ENCODE data around the gene ZNF334. TPM values are rescaled to one million over a fixed set of nuclear protein-coding genes. Genes with fewer than 3 reads are reported as not detected.

ZNF334 gene
- total and polyA plus RNA-seq, 12 donors: 0.64 to 3.0 (median 1.6) TPM

- intact Hi-C loops (cut with DNase I): loop anchor here in 1 of 10 donors (5.0 kb wide), 1 partner anchor 127 kb away; no protein-coding TSS in a partner anchor
- no peak for DNase-seq
- WGBS, 2 donors: 76 to 77% methylated on average over 4 of the region's 4 CpGs
- no peak overlapping the region for H3K27ac ChIP-seq
- H3K4me3 ChIP-seq: no peak overlapping the region
- ATAC-seq: no peak
- peaks cover 0 to 28% (median 0%) of the 10 kb centered on the region in 9 donors for H3K4me1 ChIP-seq
- peaks cover 0 to under 1% (median 0%) of the 10 kb centered on the region in 7 donors for H3K27me3 ChIP-seq
- H3K9me3 ChIP-seq: no peaks in the 10 kb centered on the region
- H3K36me3 ChIP-seq: no peaks in the 10 kb centered on the region
- TF ChIP-seq CTCF (IDR thresholded peaks at IDR 0.05): no peak
Observed at GRCh38 chr20:46555370-46555956, 42.1 kb upstream of the ZNF334 start.

- intact Hi-C loops (cut with DNase I): loop anchor here in 1 of 10 donors (5.0 kb wide), 1 partner anchor 127 kb away; no protein-coding TSS in a partner anchor
- H3K4me3 ChIP-seq: no peak overlapping the region
- no peak for TF ChIP-seq CTCF (IDR thresholded peaks at IDR 0.05)
- WGBS, 2 donors: 72 to 83% methylated on average over 3 of the region's 3 CpGs
- no peaks in the 10 kb centered on the region for H3K9me3 ChIP-seq
- H3K36me3 ChIP-seq: no peaks in the 10 kb centered on the region
- H3K4me1 ChIP-seq: peaks cover 0 to 29% (median 0%) of the 10 kb centered on the region in 9 donors
- no peak for ATAC-seq
- H3K27ac ChIP-seq: no peak overlapping the region
- H3K27me3 ChIP-seq: peaks cover 0 to 6% (median 0%) of the 10 kb centered on the region in 7 donors
- DNase-seq: no peak
Observed at GRCh38 chr20:46554828-46555227, 41.5 kb upstream of the ZNF334 start.

GRCh38 chr20:46553926-46554325 is 40.6 kb upstream of the ZNF334 start:
- 93% methylated on average over 3 of the region's 3 CpGs for WGBS, 2 donors
- no peaks in the 10 kb centered on the region for H3K9me3 ChIP-seq
- DNase-seq: no peak
- no peak overlapping the region for H3K27ac ChIP-seq
- intact Hi-C loops (cut with DNase I): no loop called here
- TF ChIP-seq CTCF (IDR thresholded peaks at IDR 0.05): no peak
- H3K4me1 ChIP-seq: peaks cover 0 to 26% (median 0%) of the 10 kb centered on the region in 9 donors
- H3K4me3 ChIP-seq: no peak overlapping the region
- no peak for ATAC-seq
- peaks cover 0 to 9% (median 0%) of the 10 kb centered on the region in 7 donors for H3K27me3 ChIP-seq
- no peaks in the 10 kb centered on the region for H3K36me3 ChIP-seq

GRCh38 chr20:46552460-46553420 is 39.4 kb upstream of the ZNF334 start:
- Histone ChIP-seq H3K27ac (peak overlapping the region in 1 of 10 donors; percentile 39), H3K4me1 (peaks cover 0 to 20% (median 0%) of the 10 kb centered on the region in 9 donors), H3K4me3 (no peak overlapping the region), H3K9me3 (no peaks in the 10 kb centered on the region), H3K27me3 (peaks cover 0 to 9% (median under 1%) of the 10 kb centered on the region in 7 donors), H3K36me3 (no peaks in the 10 kb centered on the region)
- DNase-seq: no peak
- intact Hi-C loops (cut with DNase I): no loop called here
- no peak for TF ChIP-seq CTCF (IDR thresholded peaks at IDR 0.05)
- ATAC-seq: no peak
- 62 to 67% methylated on average over 4 of the region's 4 CpGs for WGBS, 2 donors
